Endodermal cell (in vitro differentiated cells): Measurements from ENCODE around the gene ATP2B2. TPM values are rescaled to one million over a fixed set of nuclear protein-coding genes. Genes with fewer than 3 reads are reported as not detected.

Experiments
- DNase-seq: peaks from one replicate; pipeline ENCODE4 v3.0.0-alpha.2; 2017
- H3K27ac ChIP-seq: 2 replicates; pipeline ENCODE4 v1.5.1; 2013; ENCODE audit warnings: mild to moderate bottlenecking, low read depth, low read length, moderate library complexity
- H3K27me3 ChIP-seq: 2 replicates; pipeline ENCODE4 v1.6.1; 2013; ENCODE audit warnings: mild to moderate bottlenecking, low read length, moderate library complexity; ENCODE audit not compliant: insufficient read depth, control insufficient read depth, poor library complexity, severe bottlenecking
- H3K36me3 ChIP-seq: 2 replicates; pipeline ENCODE4 v1.7.0; 2013; ENCODE audit warnings: mild to moderate bottlenecking, low read length, moderate library complexity; ENCODE audit not compliant: control insufficient read depth, insufficient read depth
- H3K4me1 ChIP-seq: one replicate; pipeline ENCODE4 v1.7.0; 2013; ENCODE audit warnings: low read length; ENCODE audit not compliant: control insufficient read depth, insufficient read depth
- H3K4me3 ChIP-seq: 2 replicates; pipeline ENCODE4 v1.5.1; 2013; ENCODE audit warnings: mild to moderate bottlenecking, low read length, moderate library complexity
- H3K9ac ChIP-seq: 2 replicates; pipeline ENCODE4 v1.6.1; 2013; ENCODE audit warnings: mild to moderate bottlenecking, low read length, moderate library complexity; ENCODE audit not compliant: poor library complexity, severe bottlenecking; ENCODE audit errors: extremely low read depth
- H3K9me3 ChIP-seq: 2 replicates; pipeline ENCODE4 v1.6.1; 2013; ENCODE audit warnings: mild to moderate bottlenecking, low read length, moderate library complexity; ENCODE audit not compliant: control insufficient read depth
- H3K27ac Mint-ChIP-seq: 2 replicates; pipeline ENCODE4 v1.8.0; 2020; ENCODE audit warnings: mixed read lengths
- H3K27me3 Mint-ChIP-seq: 2 replicates; pipeline ENCODE4 v1.8.0; 2021; ENCODE audit warnings: mild to moderate bottlenecking, mixed read lengths; ENCODE audit not compliant: insufficient read depth
- H3K36me3 Mint-ChIP-seq: 2 replicates; pipeline ENCODE4 v1.8.0; 2020; ENCODE audit warnings: low read depth, mixed read lengths
- H3K4me1 Mint-ChIP-seq: 2 replicates; pipeline ENCODE4 v1.8.0; 2020; ENCODE audit warnings: mixed read lengths
- H3K4me3 Mint-ChIP-seq: 2 replicates; pipeline ENCODE4 v1.8.0; 2020; ENCODE audit warnings: mild to moderate bottlenecking, moderate library complexity, mixed read lengths
- H3K9me3 Mint-ChIP-seq: 2 replicates; pipeline ENCODE4 v1.8.0; 2020; ENCODE audit warnings: mild to moderate bottlenecking, mixed read lengths
- CTCF ChIP-seq: fragments of 200-600 bp; sonication (generic); conservative IDR thresholded peaks from 2 replicates; pipeline ENCODE4 v1.5.0; 2021; ENCODE audit warnings: antibody characterized with exemption, mild to moderate bottlenecking
- WGBS, 2 experiments: methylation state at CpG; one replicate each; pipeline versions ENCODE4 v1.1.5 to v1.1.7; 2013; ENCODE audit warnings: missing lambda C conversion rate in 2 of 2, mixed read lengths in 1 of 2; ENCODE audit not compliant: insufficient coverage in 1 of 2, insufficient read length in 1 of 2; 5-methylcytosine and 5-hydroxymethylcytosine counted together
- total RNA-seq, 2 donors: library from RNA; stranded (reverse); fragmentation: NEBNext Ultra II Directional in 1 of 2; extraction: Animal tissue kit (Norgen Biotek cat#: 25700) in 1 of 2; gene quantifications; 2 replicates in 1 of 2; 3 replicates in 1 of 2; pipeline ENCODE4 v1.2.1, GENCODE V29; 2021

Gene ATP2B2
- total RNA-seq, 2 donors from 2014 or later: 0.09 TPM; not detected in 1

GRCh38 chr3:10377148-10377725 is 128.1 kb downstream of the ATP2B2 start:
- Histone ChIP-seq H3K9ac (no peak overlapping the region), H3K4me1 (no peaks in the 10 kb centered on the region), H3K27me3 (no peaks in the 10 kb centered on the region), H3K4me3 (no peak overlapping the region), H3K27ac (no peak overlapping the region), H3K36me3 (no peaks in the 10 kb centered on the region), H3K9me3 (no peaks in the 10 kb centered on the region)
- Mint-ChIP-seq H3K27me3 (no peaks in the 10 kb centered on the region), H3K27ac (no peak overlapping the region), H3K9me3 (no peaks in the 10 kb centered on the region), H3K36me3 (no peaks in the 10 kb centered on the region), H3K4me3 (no peak overlapping the region), H3K4me1 (no peaks in the 10 kb centered on the region)
- 87 to 90% methylated on average over 4 to 16 of the region's 16 CpGs for WGBS, 2 experiments
- DNase-seq: no peak
- TF ChIP-seq CTCF: no peak

- Histone ChIP-seq H3K9me3 (no peaks in the 10 kb centered on the region), H3K4me3 (no peak overlapping the region), H3K27ac (no peak overlapping the region), H3K9ac (no peak overlapping the region), H3K4me1 (no peaks in the 10 kb centered on the region), H3K27me3 (no peaks in the 10 kb centered on the region), H3K36me3 (no peaks in the 10 kb centered on the region)
- Mint-ChIP-seq H3K4me3 (no peak overlapping the region), H3K9me3 (no peaks in the 10 kb centered on the region), H3K27ac (no peak overlapping the region), H3K36me3 (no peaks in the 10 kb centered on the region), H3K4me1 (no peaks in the 10 kb centered on the region), H3K27me3 (no peaks in the 10 kb centered on the region)
- TF ChIP-seq CTCF: no peak
- WGBS, 2 experiments: 87 to 88% methylated on average over 5 to 6 of the region's 6 CpGs
- DNase-seq: no peak
Observed at GRCh38 chr3:10376353-10376752, 129.0 kb downstream of the ATP2B2 start.

- WGBS, 2 experiments: 93 to 99% methylated on average over 12 to 23 of the region's 23 CpGs
- H3K36me3 ChIP-seq: no peaks in the 10 kb centered on the region
- no peak overlapping the region for H3K27ac Mint-ChIP-seq
- H3K27me3 Mint-ChIP-seq: no peaks in the 10 kb centered on the region
- no peaks in the 10 kb centered on the region for H3K4me1 Mint-ChIP-seq
- H3K36me3 Mint-ChIP-seq: no peaks in the 10 kb centered on the region
- no peak for DNase-seq
- H3K27me3 ChIP-seq: no peaks in the 10 kb centered on the region
- H3K9ac ChIP-seq: no peak overlapping the region
- no peaks in the 10 kb centered on the region for H3K9me3 ChIP-seq
- no peak for TF ChIP-seq CTCF
- H3K4me3 ChIP-seq: no peak overlapping the region
- no peaks in the 10 kb centered on the region for H3K9me3 Mint-ChIP-seq
- no peak overlapping the region for H3K27ac ChIP-seq
- H3K4me1 ChIP-seq: no peaks in the 10 kb centered on the region
- H3K4me3 Mint-ChIP-seq: no peak overlapping the region
Observed at GRCh38 chr3:10375296-10376053, 129.9 kb downstream of the ATP2B2 start.
